Activated T-cell treated with anti-CD3 and anti-CD28 coated beads for 4 hours (primary cell): ENCODE measurements around the gene OR52E2.
"Not testable (repeated sequence)": the region's sequence is repeated elsewhere in the genome, so short reads cannot be mapped to it uniquely, and the experiment has no call there.

Experiments
- DNase-seq: peaks from one replicate; pipeline ENCODE4 v3.0.0-alpha.2; 2020

Gene OR52E2

GRCh38 chr11:5059391-5059790, at the start of gene OR52E2:
OR52E2 (minus strand) TSS chr11:5059627; CDS start chr11:5059627, 0 bp downstream.
- DNase-seq: no peak

DNA sequence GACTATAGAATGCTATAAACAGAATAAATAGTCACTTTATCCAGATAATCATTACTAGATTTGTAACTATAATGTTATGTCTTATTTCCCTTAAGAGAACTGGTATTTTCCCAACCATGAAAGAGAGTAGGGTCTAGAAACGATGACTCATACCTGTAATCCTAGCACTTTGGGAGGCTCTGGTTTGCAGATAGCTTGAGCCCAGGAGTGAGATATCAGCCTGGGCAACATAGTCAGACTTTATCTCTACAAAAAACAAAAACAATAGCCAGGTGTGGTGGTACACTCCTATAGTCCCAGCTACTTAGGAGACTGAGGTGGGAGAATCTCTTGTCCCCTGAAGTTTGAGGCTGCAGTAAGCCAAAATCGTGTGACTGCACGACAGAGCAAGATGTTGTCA, 47.9 kb upstream of the OR52E2 start:
- DNase-seq: no peak

DNA sequence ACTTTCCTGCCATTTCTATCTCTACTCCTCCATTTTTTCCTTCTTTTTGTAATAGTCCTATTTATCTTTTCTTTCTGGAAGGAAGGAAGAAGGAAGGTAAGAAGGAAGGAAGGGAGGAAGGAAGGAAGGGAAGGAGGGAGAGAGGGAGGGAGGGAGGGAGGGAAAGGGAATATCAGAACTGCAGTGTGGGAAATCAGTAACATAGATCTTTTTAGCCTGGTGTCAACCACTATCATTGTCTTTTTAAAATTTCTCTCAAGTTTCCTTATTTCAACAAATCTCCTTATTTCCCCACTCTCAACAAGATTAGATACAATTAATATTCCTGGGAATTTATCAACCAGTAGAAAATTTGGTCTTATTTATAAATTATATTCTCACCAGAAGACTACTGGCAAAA, 43.6 kb upstream of the OR52E2 start:
- DNase-seq: no peak

DNA sequence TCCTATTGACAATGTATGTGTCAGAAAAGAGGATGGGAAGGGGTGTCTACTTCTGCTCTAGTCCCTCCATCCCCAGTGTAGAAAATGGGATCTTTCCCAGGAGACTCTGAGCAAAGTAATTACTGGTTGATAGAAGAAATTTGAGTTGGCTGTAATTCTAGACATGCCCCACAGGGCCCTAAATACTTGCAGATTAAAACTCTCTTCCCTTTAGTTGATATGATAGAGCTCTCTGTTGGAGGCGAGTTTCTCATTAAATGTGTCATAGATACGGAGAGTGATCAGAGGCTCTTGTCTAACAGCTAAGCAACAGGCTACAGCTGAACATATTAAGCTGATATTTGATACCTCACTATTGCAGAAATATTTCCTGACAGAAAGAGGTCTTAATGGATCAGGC, 42.8 kb upstream of the OR52E2 start:
- no peak for DNase-seq

DNA sequence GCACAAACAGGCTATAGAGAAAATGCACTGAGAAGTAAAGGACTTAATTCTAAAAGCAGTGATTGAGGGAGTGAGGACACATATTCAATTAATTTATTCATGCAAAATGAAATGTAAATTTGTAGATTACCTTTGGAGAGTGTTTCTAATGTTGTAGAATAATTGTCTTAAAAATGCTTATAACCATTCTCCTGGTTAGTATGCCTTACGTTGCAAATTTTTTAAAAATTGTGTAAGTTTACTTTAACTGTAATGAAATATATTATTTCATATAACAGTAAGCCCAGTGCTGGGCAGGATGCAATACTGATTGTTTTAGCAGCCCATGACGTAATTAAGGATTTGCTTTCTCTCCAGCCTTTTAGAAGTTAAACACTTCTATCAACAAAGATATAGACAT, 36.6 kb upstream of the OR52E2 start:
- DNase-seq: no peak

DNA sequence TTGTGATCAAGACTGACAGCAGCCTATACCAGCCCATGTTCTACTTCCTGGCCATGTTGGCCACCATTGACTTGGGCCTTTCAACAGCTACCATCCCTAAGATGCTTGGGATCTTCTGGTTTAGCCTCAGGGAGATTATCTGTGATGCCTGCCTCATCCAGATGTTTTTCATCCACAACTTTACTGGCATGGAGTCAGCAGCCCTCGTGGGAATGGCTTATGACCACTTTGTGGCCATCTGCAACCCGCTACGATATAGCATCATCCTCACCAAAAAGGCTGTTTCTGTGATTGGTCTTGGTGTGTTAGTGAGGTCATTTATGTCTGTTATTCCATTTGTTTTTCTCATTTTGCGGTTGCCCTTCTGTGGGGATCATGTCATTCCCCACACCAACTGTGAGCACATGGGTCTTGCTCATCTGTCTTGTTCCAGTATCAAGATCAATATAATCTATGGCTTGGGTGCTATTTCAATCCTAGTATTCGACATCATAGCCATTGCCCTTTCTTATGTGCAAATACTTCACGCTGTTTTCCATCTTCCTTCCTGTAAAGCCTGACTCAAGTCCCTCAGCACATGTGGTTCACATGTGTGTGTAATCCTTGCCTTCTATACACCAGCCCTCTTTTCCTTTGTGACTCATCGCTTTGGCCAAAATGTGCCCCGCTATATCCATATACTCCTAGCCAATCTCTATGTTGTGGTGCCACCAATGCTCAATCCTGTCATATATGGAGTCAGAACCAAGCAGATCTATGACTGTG, 33.6 kb upstream of the OR52E2 start:
- DNase-seq: no peak

GRCh38 chr11:5090668-5091067, 31.2 kb upstream of the OR52E2 start:
- DNase-seq: no peak

DNA sequence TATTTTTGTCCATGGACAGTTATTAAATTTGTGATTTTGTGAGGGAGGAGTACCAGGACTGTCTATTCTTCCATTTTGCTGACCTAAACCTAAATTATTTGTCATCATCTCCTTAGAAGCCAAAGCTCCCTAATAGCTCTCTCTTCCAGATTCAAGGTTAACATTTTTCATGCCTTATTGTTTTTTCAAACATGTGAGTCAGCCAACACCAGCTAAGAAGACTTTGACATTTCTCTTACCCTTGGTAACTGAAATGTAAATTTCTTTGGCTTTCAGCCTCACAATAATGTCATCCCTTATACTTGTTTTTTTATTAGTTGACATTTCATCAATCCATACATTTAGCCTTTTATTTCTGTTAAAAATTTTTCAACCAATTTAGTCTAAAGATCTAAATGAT, 29.1 kb upstream of the OR52E2 start:
- DNase-seq: no peak

DNA sequence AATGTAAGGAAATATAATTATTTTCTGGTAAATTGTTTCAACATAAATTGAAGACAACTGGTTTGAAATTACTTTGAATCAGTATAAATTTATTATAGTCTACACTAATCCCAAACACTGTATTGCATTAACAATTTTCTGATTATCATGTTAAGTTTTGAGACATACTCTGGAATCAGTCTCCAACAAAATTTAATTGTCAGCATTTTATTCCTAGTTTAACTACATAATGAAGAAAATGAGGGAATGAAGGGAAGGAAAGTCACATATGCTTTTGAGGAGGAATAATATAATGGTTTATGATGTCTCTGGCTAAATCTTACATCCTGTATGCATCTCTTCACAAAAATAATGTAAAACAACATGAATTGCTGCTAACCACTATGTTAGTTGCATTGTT, 24.2 kb upstream of the OR52E2 start:
- no peak for DNase-seq

DNA sequence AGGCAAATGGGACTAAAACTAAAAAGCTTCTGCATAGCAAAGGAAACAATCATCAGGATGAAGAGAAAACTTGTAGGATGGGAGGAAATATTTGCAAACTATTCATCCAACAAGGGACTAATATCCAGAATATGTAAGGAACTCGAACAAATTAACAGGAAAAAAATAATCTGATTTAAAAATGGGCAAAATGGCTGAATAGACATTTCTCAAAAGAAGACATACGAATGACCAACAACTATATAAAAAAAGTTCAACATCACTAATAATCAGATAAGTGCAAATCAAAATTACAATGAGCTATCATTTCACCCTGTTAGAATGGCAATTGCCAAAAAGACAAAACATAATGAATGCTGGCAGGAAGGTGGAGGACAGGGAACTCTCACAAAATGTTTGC, 22.0 kb upstream of the OR52E2 start:
- DNase-seq: no peak

DNA sequence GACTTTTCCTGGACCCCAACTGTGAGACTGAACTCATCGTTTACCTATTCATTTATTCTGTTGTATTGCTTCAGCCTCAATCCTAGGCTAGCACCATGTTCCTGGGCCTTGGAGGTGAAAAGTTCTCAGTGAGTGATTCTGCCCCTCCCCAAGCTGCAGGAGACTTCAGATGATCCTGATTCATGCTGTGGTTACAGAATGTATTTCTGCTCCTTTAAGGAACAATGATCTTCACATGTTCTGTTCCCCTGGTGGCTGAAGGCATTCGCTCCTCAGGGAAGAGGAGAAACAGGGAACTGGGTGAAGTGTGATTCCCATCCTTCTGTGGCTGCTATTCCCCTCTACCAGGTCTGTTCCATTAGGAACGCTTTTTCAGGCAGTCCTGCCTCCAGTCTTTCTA, 12.4 kb upstream of the OR52E2 start:
- no peak for DNase-seq

GRCh38 chr11:5069272-5069671, 9.8 kb upstream of the OR52E2 start, which contains the start of gene OR52E1:
OR52E1 (plus strand) TSS chr11:5069572.
- DNase-seq: no peak

DNA sequence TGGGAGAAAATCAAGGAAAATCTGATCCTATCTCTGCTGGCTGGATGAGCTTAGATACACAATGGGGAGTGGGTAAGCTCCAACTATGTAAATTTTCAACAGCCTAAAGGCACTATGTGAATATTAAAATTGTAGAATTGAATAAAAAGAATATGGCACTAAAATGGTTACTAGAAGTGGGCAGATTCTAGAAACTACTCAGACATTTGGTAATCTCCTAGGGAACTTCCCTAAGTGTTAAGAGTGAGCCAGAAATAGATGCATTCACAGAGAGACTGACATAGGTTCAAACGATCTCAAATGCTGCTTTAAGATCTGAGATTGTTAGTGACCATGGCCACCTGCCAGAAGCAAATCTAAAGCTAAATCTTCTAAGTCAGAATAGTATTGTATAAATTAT, 5.6 kb upstream of the OR52E2 start:
- DNase-seq: no peak

DNA sequence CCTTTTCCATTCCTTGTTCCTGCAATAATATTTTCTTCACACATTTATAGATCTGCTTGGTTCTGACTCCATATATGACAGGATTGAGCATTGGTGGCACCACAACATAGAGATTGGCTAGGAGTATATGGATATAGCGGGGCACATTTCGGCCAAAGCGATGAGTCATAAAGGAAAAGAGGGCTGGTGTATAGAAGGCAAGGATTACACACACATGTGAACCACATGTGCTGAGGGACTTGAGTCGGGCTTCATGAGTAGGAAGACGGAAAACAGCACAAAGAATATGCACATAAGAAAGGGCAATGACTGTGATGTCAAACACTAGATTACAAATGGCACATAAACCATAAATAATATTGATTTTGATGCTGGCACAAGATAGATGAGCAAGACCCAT, 748 bp downstream of the OR52E2 start:
- DNase-seq: not testable (repeated sequence)

DNA sequence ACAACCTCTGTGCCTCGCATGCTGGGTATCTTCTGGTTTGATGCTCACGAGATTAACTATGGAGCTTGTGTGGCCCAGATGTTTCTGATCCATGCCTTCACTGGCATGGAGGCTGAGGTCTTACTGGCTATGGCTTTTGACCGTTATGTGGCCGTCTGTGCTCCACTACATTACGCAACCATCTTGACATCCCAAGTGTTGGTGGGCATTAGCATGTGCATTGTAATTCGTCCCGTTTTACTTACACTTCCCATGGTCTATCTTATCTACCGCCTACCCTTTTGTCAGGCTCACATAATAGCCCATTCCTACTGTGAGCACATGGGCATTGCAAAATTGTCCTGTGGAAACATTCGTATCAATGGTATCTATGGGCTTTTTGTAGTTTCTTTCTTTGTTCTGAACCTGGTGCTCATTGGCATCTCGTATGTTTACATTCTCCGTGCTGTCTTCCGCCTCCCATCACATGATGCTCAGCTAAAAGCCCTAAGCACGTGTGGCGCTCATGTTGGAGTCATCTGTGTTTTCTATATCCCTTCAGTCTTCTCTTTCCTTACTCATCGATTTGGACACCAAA, 12.6 kb downstream of the OR52E2 start:
- no peak for DNase-seq

GRCh38 chr11:5046226-5046625, 13.2 kb downstream of the OR52E2 start, which contains the start of gene OR52J3:
OR52J3 (plus strand) TSS chr11:5046526; CDS start chr11:5046526, 0 bp downstream.
- no peak for DNase-seq

DNA sequence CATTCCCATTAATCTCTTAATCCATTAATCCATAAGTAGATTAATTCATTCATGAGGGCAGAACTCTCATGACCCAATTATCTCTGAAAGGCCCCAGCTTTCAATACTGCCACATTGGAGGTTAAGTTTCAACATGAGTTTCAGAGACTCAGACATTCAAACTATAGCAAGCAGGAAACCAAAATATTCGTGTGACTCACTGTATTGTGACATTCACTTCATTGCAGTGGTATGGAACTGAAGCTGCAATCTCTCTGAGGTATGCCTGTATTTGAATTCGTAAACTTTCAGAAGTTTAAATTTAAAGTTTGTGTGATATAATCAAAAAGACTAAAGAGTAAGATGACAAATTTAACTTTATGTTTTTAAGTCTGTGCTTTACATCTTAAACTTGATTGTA, 16.0 kb downstream of the OR52E2 start:
- DNase-seq: no peak

- no peak for DNase-seq
Measured at GRCh38 chr11:5042091-5042490, 17.3 kb downstream of the OR52E2 start.

- no peak for DNase-seq
Measured at GRCh38 chr11:5040876-5041275, 18.6 kb downstream of the OR52E2 start.

GRCh38 chr11:5038341-5038740, 21.1 kb downstream of the OR52E2 start:
- no peak for DNase-seq

- DNase-seq: no peak
Measured at GRCh38 chr11:5037926-5038325, 21.5 kb downstream of the OR52E2 start.

GRCh38 chr11:5036669-5037068, 22.8 kb downstream of the OR52E2 start:
- no peak for DNase-seq

- DNase-seq: no peak
Measured at GRCh38 chr11:5021996-5022395, 37.4 kb downstream of the OR52E2 start.

DNA sequence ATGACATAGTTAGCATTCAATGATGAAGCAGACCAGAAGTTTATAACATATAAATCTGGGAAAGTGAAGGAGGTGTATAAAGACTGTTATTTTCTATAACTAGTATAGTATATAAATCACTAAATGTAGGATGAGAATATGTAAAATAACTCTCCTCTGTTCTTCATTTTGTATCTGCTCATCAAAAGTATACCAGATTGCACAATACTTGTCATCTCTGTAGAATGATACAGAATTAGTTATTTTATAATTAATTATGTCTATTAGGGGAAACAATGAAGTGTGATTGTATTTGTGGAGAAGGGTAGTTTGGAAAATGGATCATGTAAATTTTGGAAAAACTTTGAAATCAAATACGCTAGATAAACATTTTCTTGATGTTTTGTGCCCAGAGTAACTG, 46.4 kb downstream of the OR52E2 start:
- no peak for DNase-seq

DNA sequence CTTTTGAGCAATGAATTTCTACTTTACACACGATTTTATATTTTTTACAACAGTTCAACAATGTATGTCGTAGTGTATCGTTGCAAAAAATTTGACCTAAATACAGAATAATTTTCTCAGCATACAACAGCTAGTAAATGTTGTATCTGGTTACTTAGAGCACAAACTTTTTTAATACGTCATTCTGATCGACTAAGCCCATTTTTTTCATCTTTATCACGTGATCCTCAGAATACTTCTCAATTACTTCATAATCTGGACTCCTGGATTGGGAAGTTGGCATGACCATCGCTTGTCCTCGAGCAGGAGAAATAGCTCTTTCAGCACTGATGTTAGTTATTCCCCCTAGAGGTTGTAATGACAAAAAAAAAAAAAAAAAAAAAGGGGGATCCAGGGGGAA, 48.2 kb downstream of the OR52E2 start:
- DNase-seq: no peak
